A673 (cell line): ENCODE data around the gene CSPG5.

Experiments
- CTCF ChIP-seq: fragments of 300-800, 200-600 bp; sonication (generic); conservative IDR thresholded peaks from 2 replicates; pipeline ENCODE4 v1.5.1; 2017; ENCODE audit warnings: low read depth, mild to moderate bottlenecking, antibody characterized with exemption, low read length, moderate library complexity, mixed read lengths
- EZH2 ChIP-seq: fragments of 200-600 bp; sonication (generic); IDR thresholded peaks from 2 replicates; pipeline ENCODE4 v1.6.1; 2017; ENCODE audit warnings: borderline replicate concordance, low read depth, mild to moderate bottlenecking, mixed read lengths, antibody characterized with exemption, low read length; ENCODE audit not compliant: poor library complexity, severe bottlenecking

GRCh38 chr3:47566667-47567066 lies 12.0 kb downstream of the CSPG5 start:
- TF ChIP-seq EZH2, result no peak
- no peak for TF ChIP-seq CTCF
